Caco-2 (cell line): ENCODE measurements around the gene MAPRE2. TPM values are rescaled to one million over a fixed set of nuclear protein-coding genes. Genes with fewer than 3 reads are reported as not detected.

Experiments
- BruUV-seq: library from RNA; stranded (reverse); fragments of 400-500 nt; replicated peaks from 2 replicates; lab custom pipeline; 2021; lab: Mats Ljungman, UMichigan
- CTCF ChIA-PET: fragments of 300-600 bp; sonication (Branson Sonifier 250); formaldehyde crosslinking; loops from one replicate; lab custom pipeline; 2022; ENCODE audit warnings: antibody characterized with exemption; lab: Charles Lee
- POLR2A ChIA-PET: fragments of 300-600 bp; sonication (Branson Sonifier 250); formaldehyde crosslinking; loops from one replicate; lab custom pipeline; 2022; ENCODE audit warnings: antibody characterized with exemption; lab: Charles Lee
- DNase-seq, 2 experiments: peaks; one replicate each; pipeline versions ENCODE4 v3.0.0 to v3.0.0-alpha.2; 2020 to 2022
- H3K27me3 ChIP-seq: replicated peaks from 2 replicates; pipeline ENCODE4 v1.6.0; 2011; ENCODE audit warnings: low read length; ENCODE audit not compliant: control insufficient read depth, insufficient read depth
- H3K36me3 ChIP-seq: 2 replicates; pipeline ENCODE4 v1.5.1; 2011; ENCODE audit warnings: low read length; ENCODE audit not compliant: control insufficient read depth, insufficient read depth
- H3K4me1 ChIP-seq: fragments of 250-450 bp; sonication (Bioruptor Pico); 2 replicates; pipeline ENCODE4 v1.5.1; 2020; ENCODE audit warnings: mild to moderate bottlenecking
- H3K4me3 ChIP-seq: 2 replicates; pipeline ENCODE4 v1.5.1; 2011; ENCODE audit warnings: low read depth, mild to moderate bottlenecking, control low read depth, low read length
- H3K9me3 ChIP-seq: fragments of 250-450 bp; sonication (Bioruptor Pico); 2 replicates; pipeline ENCODE4 v1.5.1; 2020; ENCODE audit warnings: mild to moderate bottlenecking, moderate library complexity
- H3K27ac Mint-ChIP-seq: one replicate; pipeline ENCODE4 v1.8.0; 2022; ENCODE audit warnings: mixed read lengths; ENCODE audit not compliant: unreplicated experiment
- H3K27me3 Mint-ChIP-seq: one replicate; pipeline ENCODE4 v1.8.0; 2022; ENCODE audit warnings: mixed read lengths; ENCODE audit not compliant: insufficient read depth, unreplicated experiment
- H3K36me3 Mint-ChIP-seq: one replicate; pipeline ENCODE4 v1.8.0; 2022; ENCODE audit warnings: mild to moderate bottlenecking, mixed read lengths; ENCODE audit not compliant: insufficient read depth, unreplicated experiment
- H3K4me1 Mint-ChIP-seq: one replicate; pipeline ENCODE4 v1.8.0; 2022; ENCODE audit warnings: low read depth, mixed read lengths; ENCODE audit not compliant: unreplicated experiment
- H3K4me3 Mint-ChIP-seq: one replicate; pipeline ENCODE4 v1.8.0; 2022; ENCODE audit warnings: mild to moderate bottlenecking, moderate library complexity, mixed read lengths; ENCODE audit not compliant: unreplicated experiment
- H3K9me3 Mint-ChIP-seq: one replicate; pipeline ENCODE4 v1.8.0; 2022; ENCODE audit warnings: mixed read lengths; ENCODE audit not compliant: unreplicated experiment
- CTCF ChIP-seq, 2 experiments: fragments of 200-600 bp in 1 of 2; IDR thresholded peaks; 1 replicate in 1 of 2; 2 replicates in 1 of 2; pipeline versions ENCODE4 v1.5.1 to v1.8.0; 2011 to 2022; ENCODE audit warnings: antibody characterized with exemption in 1 of 2, control low read depth in 1 of 2, inconsistent platforms in 1 of 2, low read depth in 1 of 2, low read length in 1 of 2, mild to moderate bottlenecking in 1 of 2, moderate library complexity in 1 of 2; ENCODE audit not compliant: insufficient read depth in 1 of 2, severe bottlenecking in 1 of 2, unreplicated experiment in 1 of 2
- intact Hi-C: fragments of 100-400 bp; cut with micrococcal nuclease; formaldehyde crosslinking; loops from one replicate; pipeline ENCODE4 v1.10.0; 2022; ENCODE audit not compliant: unreplicated experiment
- total RNA-seq: library from RNA; stranded (reverse); gene quantifications from 2 replicates; pipeline ENCODE4 v1.2.3, GENCODE V29; 2022

The MAPRE2 gene
- total RNA-seq, 1 experiment from 2014 or later = 9.3 TPM

GRCh38 chr18:35178260-35178659 is 137.0 kb downstream of the MAPRE2 start:
- no peak for DNase-seq
- BruUV-seq = no TSS peak
- no peaks in the 10 kb centered on the region for H3K4me1 ChIP-seq
- ChIA-PET CTCF (no interaction called here), POLR2A (no interaction called here)
- Mint-ChIP-seq H3K4me1 (no peaks in the 10 kb centered on the region), H3K27me3 (peaks cover 4% of the 10 kb centered on the region), H3K36me3 (no peaks in the 10 kb centered on the region), H3K9me3 (no peaks in the 10 kb centered on the region), H3K27ac (no peak overlapping the region), H3K4me3 (no peak overlapping the region)
- no peaks in the 10 kb centered on the region for H3K9me3 ChIP-seq
- TF ChIP-seq CTCF (IDR thresholded peaks at IDR 0.05; ENCODE audit: insufficient read depth in 1 of 2, low read depth in 1 of 2, low read length in 1 of 2, severe bottlenecking in 1 of 2, unreplicated experiment in 1 of 2) = no peak
- intact Hi-C loops = no loop called here
- no peaks in the 10 kb centered on the region for H3K36me3 ChIP-seq
- H3K27me3 ChIP-seq = no peaks in the 10 kb centered on the region
- no peak overlapping the region for H3K4me3 ChIP-seq

GRCh38 chr18:35179906-35180305 is 138.7 kb downstream of the MAPRE2 start:
- Mint-ChIP-seq H3K4me1 (no peaks in the 10 kb centered on the region), H3K27me3 (peaks cover 4% of the 10 kb centered on the region), H3K9me3 (no peaks in the 10 kb centered on the region), H3K27ac (no peak overlapping the region), H3K36me3 (no peaks in the 10 kb centered on the region), H3K4me3 (no peak overlapping the region)
- Histone ChIP-seq H3K4me1 (no peaks in the 10 kb centered on the region), H3K27me3 (no peaks in the 10 kb centered on the region), H3K36me3 (no peaks in the 10 kb centered on the region), H3K4me3 (no peak overlapping the region), H3K9me3 (no peaks in the 10 kb centered on the region)
- POLR2A ChIA-PET = no interaction called here
- BruUV-seq = no TSS peak
- no peak for TF ChIP-seq CTCF (IDR thresholded peaks at IDR 0.05; ENCODE audit: insufficient read depth in 1 of 2, low read depth in 1 of 2, low read length in 1 of 2, severe bottlenecking in 1 of 2, unreplicated experiment in 1 of 2)
- CTCF ChIA-PET = no interaction called here
- DNase-seq = no peak
- intact Hi-C loops = no loop called here

GRCh38 chr18:35180455-35180854 is 139.2 kb downstream of the MAPRE2 start:
- Histone ChIP-seq H3K4me3 (no peak overlapping the region), H3K4me1 (no peaks in the 10 kb centered on the region), H3K27me3 (no peaks in the 10 kb centered on the region), H3K9me3 (no peaks in the 10 kb centered on the region), H3K36me3 (no peaks in the 10 kb centered on the region)
- Mint-ChIP-seq H3K27ac (no peak overlapping the region), H3K4me1 (no peaks in the 10 kb centered on the region), H3K36me3 (no peaks in the 10 kb centered on the region), H3K27me3 (peaks cover 4% of the 10 kb centered on the region), H3K4me3 (no peak overlapping the region), H3K9me3 (no peaks in the 10 kb centered on the region)
- ChIA-PET POLR2A (no interaction called here), CTCF (no interaction called here)
- DNase-seq = no peak
- BruUV-seq = no TSS peak
- intact Hi-C loops = no loop called here
- no peak for TF ChIP-seq CTCF (IDR thresholded peaks at IDR 0.05; ENCODE audit: insufficient read depth in 1 of 2, low read depth in 1 of 2, low read length in 1 of 2, severe bottlenecking in 1 of 2, unreplicated experiment in 1 of 2)
